Subcutaneous adipose tissue (tissue), 4 donors: ENCODE data around the gene STPG3. TPM values are rescaled to one million over a fixed set of nuclear protein-coding genes. Genes with fewer than 3 reads are reported as not detected.

Experiments used
- total RNA-seq, 4 donors: library from RNA; depleted of rRNA; stranded (reverse); fragments of >200 nt; gene quantifications; one replicate each; pipeline ENCODE4 v1.1.0, GENCODE V29; 2016
- TF ChIP-seq, protein P1 (sequence below): fragments of 450-650 bp; IDR thresholded peaks from one replicate; pipeline ENCODE4 v1.5.1; 2016; ENCODE audit warnings: low read depth, mild to moderate bottlenecking, control low read depth, antibody characterized with exemption, moderate library complexity

The STPG3 gene
- total RNA-seq, 4 donors from 2014 or later, result not detected

DNA sequence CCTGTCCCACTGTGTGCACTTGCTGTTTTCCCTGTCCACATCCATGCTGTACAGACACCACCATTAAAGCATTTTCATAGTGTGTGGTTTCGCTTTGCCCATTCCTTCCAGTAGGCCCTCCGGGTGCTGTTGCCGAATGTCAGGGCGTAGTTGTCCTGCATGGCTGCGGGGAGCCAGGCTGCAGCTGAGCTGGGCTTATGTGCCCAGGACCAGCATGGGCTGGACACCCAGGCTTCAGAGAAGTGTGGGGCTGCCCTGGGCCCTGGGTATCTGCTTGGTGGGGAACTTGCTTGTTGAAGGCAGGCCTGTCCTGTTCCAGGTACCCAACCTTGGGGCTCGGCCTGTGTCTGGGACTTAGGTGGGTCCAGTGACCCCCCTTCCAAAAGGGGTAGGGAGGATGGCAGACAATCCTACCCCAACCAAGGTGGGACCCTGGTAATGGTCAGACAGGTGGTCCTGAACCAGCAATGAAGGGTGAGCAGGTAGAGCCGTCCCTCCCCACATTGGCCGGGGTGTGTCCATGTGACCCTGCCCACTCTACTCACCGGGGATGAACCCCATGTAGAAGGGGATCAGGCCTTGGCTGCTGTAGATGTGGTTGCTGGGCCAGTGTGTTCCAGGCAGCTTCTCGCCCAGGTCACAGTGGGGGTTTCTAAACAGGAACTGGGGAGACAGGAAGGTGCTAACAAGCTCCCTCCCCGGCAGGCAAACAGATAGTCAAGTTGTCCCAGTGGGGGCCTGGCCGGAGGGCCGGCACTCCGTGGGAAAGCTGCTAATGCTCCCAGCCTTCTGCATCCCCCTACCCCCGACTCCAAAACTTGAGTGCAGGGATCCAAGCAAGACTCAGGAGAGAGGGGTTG is 7.2 kb upstream of the STPG3 start:
- TF ChIP-seq, protein P1, sequence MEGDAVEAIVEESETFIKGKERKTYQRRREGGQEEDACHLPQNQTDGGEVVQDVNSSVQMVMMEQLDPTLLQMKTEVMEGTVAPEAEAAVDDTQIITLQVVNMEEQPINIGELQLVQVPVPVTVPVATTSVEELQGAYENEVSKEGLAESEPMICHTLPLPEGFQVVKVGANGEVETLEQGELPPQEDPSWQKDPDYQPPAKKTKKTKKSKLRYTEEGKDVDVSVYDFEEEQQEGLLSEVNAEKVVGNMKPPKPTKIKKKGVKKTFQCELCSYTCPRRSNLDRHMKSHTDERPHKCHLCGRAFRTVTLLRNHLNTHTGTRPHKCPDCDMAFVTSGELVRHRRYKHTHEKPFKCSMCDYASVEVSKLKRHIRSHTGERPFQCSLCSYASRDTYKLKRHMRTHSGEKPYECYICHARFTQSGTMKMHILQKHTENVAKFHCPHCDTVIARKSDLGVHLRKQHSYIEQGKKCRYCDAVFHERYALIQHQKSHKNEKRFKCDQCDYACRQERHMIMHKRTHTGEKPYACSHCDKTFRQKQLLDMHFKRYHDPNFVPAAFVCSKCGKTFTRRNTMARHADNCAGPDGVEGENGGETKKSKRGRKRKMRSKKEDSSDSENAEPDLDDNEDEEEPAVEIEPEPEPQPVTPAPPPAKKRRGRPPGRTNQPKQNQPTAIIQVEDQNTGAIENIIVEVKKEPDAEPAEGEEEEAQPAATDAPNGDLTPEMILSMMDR, result no peak

DNA sequence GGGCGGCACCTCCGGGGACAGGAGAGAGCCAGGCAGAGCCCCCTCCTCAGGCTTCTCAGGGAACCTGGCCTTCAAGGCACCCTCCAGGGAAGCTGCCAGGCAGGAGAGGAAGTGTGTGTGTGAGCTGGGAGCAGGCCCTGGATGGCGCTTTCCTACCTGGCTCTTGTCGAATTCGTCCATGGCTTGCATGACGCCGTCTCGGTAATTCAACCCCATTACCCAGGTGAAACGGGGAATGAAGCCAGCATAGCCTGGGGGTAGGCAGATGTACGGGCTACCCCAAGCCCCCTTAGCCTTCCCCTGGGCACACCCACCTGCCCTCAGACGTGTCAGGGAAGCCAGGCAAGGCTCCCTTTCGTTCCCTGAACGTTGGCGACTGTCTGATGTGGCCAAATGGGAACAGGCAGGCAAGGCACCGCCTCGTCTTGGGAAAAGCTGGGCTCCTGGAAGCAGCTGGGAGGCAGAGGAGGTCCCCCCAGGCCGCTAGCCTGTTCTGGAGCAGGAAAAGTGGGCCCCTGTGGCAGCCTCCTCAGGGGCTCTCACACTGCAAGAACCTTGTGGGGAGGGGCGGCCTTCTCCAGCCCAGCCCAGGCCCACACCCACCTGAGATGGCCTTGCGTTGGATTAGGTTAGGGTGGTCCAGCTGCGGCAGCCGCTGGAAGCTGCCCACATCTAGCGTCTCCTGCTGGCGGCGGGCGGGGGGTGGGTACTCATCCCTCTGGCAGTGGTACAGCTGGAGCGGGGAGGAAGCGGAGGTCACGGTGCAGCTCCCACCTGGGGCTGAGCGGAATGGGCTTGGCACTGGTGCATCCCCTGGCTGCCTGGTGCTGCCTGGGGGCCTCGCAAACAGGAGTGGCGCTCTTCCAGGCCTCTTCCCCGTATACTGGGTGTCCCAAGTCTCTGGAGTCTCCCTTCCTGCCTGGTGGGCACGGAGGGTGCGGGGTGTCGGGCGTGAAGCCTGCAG is 6.3 kb upstream of the STPG3 start:
- TF ChIP-seq, protein P1, result no peak

GRCh38 chr9:137245450-137246421 is 5.3 kb upstream of the STPG3 start:
- TF ChIP-seq, protein P1, result no peak

- TF ChIP-seq, protein P1, result no peak
Measured at GRCh38 chr9:137247135-137247915, 3.8 kb upstream of the STPG3 start.

- TF ChIP-seq, protein P1, result no peak
Measured at GRCh38 chr9:137247916-137248175, 3.2 kb upstream of the STPG3 start.

DNA sequence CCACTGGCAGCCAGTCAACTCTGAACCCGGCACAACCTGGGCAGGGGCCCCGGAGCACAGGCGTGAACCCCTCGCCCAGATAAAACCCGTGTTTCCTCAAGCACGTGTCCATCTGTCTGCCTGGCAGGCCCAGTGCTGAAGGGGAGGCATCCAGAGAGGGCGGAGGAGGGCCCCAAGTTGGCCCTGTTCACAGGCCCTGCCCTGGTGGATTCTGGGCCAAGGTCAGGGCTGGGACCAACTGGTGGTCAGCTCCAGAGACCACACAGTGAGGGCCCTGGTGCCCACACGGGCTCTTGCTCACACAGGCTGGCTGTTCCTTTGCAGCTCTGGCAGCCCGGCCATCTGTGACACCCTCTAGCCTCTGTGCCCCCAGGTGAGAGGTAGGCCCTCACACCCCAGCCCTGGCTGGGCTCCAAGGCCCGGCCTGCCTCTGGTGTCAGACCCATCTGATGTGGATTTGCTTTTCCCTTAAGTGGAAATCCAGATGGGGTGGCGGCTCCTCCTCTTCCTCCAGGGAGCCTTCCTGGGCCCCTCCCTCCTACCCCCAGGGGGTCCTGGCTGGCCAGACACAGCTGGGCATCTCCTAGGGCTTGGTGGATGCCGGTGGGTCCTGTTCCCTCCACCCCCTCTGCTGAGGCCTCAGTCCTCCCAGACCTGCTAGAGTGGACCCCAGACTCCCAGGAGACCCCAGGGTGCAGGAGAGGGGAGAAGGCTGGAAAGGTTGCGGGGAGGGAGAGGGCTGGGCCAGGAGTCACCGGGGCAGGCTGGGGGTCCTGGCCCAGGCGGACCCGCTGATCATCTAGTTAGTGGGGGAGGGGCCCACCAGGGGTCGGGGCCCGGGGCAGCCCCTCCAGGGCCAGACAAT is 525 bp upstream of the STPG3 start:
- TF ChIP-seq, protein P1, result no peak
